ENCODE measurements around the gene MCF2L.

MCF2L gene

DNA sequence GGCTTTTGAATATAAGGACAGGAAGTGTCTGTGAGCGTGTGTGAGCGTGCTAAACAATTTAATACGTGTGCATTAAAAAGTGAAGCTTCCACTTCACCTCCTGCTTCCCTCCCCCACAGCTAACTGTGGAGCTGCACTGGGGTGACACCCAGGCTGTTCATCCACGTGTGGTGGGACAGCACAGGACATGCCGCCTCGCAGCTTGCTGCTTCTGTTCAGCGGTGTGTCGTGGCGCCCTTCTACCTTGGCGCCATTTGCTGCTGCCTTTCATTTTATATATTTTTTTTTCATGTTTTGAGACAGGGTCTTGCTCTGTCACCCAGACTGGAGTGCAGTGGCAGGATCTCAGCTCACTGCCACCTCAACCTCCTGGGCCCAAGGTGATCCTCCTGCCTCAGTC is 63.3 kb downstream of the MCF2L start:
- DNase-seq (ENCODE audit: low read depth), result no peak

DNA sequence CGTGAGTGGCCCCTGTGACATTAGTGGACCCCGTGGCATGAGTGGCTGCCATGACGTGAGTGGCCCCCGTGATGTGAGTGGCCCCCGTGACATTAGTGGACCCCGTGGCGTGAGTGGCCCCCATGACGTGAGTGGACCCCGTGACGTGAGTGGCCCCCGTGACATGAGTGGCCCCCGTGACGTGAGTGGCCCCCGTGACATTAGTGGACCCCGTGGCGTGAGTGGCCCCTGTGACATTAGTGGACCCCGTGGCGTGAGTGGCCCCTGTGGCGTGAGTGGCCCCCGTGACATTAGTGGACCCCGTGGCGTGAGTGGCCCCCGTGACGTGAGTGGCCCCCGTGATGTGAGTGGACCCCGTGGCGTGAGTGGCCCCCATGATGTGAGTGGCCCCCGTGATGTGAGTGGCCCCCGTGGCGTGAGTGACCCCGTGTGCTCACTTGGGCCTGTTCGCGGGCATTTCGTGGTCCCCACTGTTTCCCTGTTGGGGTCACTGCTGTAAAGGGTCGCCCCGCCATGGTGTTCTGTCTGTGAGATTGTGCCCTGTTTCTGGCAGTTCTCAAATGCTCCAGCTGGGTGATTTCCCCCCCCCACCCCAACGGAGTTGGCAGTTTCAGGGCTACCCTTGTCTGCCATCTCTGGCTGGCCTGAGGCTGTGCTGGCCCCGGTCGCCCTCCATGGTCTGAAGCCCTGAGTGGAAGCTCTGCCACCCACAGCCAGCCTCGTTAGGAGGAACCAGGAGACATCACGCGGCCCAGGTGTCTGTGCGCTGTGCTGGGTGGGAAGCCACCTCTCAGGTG is 64.2 kb downstream of the MCF2L start:
- no peak for DNase-seq (ENCODE audit: low read depth)

DNA sequence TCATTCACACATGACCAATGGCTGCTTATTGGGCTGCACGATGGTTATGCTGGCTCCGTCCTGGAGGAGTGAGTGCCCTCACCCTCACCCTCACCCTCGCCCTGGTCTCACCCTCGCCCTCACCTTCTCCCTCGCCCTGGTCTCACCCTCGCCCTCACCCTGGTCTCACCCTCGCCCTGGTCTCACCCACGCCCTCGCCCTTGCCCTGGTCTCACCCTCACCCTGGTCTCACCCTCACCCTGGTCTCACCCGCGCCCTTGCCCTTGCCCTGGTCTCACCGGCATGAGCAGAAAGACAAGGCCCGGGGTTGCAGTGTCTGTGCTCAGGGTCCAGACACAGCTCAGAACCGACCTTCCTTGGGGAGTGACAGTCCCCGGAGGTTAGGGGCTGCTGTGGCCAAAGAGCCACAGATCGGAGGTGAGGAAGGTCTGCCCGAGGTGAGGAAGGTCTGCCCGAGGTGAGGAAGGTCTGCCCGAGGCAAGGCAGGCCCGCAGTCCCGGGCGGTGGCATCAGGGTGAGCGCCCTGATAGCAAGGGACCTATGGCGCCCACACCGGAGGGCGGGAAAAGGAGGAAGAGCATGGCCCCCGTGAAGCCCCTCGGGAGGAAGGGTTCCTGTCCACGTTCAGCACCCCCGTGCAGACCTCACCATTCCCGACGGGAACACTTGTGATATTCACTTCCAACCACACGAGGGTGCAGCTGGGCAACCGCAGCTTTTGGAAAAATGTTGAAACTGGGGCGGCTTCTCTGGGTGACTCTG is 65.6 kb downstream of the MCF2L start:
- DNase-seq (ENCODE audit: low read depth), result no peak

DNA sequence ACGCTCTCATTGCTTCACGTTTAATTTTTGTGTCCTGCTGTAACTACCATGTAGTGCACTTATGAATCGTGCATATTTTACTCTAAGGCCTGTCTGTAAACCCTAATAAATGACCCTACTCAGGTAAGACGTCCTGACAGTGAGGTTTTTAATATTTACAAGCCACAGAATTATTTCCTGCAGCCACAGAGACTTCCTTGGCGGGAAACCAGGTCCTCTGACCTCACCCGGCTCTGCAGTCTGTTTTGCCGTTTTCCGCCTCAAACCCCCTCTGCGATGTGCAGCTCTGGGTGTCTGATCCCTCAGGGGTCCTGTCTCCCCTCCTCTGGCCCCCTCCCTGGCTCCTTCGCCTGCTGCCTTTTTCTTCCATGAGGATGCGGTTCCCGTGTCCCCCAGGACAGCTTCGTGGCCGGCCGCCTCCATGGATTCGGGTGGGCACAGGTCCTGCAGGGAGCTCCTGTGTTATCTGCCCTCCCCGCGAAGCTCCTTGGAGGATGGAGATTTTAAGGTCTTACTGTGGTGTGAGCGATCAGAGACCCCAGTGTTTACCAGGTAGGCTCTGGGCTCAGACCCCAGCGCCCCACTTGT is 66.3 kb downstream of the MCF2L start:
- DNase-seq (ENCODE audit: low read depth), result no peak

DNA sequence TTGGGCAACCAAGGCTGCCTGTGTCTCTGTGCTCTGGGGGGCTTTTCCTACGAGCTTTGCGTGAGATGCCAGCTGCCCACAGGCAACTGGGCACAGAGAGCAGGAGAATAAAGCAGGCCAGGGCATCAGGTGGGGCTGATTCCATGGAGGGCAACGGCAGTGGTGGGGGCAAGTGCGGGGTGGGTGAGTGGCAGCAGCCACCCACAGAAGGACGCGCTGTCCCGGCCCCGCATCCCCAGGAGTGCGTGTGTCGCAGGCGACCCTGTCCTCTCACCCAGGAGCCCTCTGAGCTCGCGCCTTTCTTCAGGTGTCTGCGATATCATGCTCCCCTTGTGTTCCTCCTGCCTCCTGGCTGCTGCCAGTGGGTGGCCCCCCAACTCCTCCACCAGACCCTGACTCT is 67.4 kb downstream of the MCF2L start:
- no peak for DNase-seq (ENCODE audit: low read depth)

DNA sequence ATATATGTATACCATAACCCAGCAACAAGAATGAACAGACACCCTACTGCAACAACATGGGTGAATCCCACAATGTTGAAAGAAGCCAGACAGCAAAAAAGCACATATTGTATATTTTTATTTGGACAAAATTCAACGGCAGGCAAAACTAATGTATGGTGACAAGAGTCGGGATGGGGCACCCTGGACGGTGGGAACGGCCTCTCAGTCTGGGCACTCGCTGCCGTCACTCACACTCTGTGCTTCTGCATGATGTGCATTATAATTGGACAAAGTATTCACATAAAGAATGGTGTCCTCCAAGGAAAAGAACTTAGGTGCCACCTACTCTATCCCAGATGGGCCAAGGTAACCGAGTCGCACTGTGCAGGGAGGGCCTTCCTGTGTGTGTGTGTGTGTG is 71.0 kb downstream of the MCF2L start:
- DNase-seq (ENCODE audit: low read depth), result no peak

DNA sequence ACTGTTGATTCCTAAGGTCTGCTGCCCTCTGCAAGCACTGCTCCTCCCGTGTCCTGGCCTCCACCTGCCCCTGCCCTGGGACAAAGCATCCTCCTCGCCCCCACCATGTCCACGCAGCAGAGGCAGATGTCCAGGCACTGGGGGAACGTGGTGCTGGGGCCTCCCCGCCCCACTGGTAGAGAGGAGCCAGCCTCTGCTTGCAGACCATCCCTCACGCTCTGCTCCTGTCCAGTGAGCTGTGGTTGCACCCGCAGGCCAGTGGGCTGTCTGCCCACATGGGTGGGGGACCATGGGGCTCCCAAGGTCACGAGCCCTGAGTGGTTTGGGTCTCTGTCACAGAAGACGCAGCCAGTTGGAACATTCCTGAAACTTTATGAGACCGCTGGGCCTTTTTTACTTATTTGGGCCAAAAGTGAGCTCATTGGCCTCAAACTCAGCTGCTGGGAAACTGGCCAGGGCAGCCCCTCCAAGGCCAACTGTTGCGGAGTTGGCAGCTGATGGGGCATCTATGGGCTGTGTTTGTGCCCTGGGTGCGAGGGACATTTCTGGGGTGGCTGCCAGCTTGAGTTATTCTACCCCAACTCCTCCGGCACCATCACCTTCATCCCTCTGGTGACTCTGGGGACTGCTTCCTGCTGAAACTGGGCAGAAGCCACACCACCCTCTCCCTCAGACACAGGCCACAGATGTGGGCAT is 71.7 kb downstream of the MCF2L start:
- no peak for DNase-seq (ENCODE audit: low read depth)

DNA sequence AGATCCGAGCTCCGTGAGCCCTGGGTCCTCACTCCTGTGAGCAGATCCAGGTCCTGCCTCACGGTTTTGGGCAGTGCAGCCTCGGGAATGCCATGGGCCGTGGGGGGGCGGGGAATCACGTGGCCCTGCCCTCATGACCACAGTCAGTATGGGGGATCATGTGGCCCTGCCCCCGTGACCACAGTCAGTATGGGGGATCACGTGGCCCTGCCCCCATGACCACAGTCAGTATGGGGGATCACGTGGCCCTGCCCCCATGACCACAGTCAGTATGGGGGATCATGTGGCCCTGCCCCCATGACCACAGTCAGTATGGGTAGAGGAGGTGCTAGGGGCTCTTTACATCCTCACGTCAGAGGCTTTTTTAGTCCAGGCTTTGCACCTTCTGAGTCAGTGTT is 72.3 kb downstream of the MCF2L start:
- no peak for DNase-seq (ENCODE audit: low read depth)

DNA sequence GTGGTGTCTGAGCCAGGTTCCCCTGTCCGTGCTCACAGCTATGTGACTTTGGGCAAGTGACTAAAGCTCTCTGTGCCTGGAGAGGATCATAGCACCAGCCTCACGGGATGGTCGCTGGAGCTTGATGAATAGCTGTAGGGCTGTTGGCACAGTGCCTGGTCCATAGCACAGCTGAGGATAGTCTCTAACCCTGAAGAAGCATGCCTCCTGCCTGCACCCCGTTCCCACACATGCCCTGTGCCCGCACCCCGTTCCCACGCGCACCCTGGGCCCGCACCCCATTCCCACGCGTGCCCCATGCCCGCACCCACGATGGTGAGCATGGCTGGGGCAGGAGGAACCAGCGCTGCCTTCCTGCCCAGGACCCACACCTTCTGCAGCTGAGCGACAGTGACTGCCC is 72.9 kb downstream of the MCF2L start:
- DNase-seq (ENCODE audit: low read depth), result no peak

DNA sequence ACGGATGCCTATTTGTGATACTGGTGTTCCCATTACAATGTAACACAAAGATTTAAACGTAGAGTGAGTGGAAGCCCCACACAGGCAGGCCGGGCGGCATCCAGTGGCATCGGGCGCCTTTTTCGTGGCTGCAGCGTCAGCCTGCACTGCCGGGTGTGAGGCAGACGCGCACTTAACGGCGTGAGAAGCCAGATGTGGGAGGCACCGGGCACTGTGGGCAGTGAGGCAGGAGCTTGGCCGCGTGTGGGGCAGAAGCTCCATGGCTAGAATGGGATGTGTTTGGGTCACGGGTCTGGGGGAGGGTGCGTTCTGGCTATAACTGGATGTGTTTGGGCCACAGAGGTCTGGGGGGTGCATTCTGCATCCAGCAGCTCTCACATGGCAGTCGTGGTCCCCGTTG is 73.4 kb downstream of the MCF2L start:
- DNase-seq (ENCODE audit: low read depth), result no peak

DNA sequence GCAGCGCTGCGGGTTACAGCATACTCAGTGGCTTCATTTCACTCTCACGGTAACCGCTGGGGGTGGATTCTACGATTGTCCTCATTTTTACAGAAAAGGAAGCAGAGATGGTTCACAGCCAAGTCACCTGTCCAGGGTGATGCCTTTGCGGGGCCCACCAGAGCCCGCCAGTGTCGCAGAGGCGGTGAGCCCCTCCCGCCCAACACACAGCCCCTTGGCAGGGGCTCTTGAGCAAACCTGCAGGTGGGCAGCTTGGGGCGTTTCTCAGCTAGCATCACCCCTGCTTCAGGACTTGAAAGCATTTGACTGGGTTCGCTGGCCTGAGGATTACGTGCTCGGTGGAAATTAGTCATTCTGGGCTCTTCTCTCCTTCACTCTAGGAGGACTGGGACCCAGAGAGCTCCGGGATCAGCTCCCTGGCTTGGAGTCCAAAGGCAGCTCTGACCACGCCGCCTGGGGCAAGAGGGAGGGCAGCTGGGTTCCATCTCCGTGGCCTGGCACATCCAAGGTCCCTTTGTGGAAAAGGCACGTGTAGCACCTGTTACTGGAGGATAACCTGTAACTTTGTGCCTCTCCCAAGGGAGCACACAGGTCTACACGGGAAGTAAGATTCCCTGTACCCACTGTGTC is 74.1 kb downstream of the MCF2L start:
- no peak for DNase-seq (ENCODE audit: low read depth)

DNA sequence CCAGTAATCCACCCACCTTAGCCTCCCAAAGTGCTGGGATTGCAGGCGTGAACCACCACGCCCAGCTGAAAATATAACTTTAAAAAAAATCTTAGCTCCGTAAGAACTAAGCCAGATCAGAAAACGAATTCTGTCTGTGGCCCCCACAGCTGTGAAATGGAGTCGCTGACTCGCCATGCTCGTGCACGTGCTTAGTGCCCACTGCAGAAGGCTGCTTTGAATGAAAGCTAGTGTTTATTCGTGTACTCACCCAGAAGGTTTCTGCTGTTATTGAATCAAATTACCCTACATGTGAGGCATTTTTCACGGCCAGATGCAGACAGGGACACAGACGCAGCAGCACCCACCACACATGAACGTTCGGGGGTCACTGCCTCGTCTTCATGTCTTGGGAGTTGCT is 74.9 kb downstream of the MCF2L start:
- no peak for DNase-seq (ENCODE audit: low read depth)

DNA sequence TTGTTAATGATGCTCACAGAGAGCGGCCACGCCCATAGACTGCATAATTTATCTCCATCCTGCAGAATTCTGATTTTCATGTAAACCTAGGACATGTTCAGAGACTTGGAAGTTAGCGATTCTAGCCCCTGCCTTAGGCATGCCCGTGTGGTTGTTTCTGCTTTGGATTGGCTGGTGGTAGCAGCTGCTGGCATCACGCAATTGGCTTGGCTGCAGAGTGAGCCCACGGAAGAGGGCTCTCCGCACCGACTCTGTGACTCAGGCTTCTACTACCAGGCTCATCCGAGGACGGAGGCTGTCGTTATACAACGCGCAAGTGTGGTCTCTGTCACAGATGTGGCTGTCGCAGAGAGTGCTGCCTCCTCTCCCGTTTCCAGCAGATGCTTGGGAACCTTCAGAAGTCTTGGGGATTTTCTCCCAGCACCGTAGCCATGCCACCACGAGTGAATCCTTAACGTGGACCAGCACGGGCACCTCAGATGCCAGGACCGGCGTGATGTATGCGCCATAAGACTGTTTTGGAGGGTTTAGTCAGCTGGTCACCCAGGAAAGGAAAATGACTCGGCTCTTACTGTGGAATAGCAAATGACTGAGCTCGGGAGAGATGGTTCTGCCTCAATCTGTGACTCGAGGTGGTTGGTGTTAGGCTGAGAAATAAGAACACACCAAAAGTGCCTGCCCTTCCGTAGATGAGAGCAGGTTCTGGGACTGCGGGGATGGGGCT is 75.5 kb downstream of the MCF2L start:
- DNase-seq (ENCODE audit: low read depth), result no peak

DNA sequence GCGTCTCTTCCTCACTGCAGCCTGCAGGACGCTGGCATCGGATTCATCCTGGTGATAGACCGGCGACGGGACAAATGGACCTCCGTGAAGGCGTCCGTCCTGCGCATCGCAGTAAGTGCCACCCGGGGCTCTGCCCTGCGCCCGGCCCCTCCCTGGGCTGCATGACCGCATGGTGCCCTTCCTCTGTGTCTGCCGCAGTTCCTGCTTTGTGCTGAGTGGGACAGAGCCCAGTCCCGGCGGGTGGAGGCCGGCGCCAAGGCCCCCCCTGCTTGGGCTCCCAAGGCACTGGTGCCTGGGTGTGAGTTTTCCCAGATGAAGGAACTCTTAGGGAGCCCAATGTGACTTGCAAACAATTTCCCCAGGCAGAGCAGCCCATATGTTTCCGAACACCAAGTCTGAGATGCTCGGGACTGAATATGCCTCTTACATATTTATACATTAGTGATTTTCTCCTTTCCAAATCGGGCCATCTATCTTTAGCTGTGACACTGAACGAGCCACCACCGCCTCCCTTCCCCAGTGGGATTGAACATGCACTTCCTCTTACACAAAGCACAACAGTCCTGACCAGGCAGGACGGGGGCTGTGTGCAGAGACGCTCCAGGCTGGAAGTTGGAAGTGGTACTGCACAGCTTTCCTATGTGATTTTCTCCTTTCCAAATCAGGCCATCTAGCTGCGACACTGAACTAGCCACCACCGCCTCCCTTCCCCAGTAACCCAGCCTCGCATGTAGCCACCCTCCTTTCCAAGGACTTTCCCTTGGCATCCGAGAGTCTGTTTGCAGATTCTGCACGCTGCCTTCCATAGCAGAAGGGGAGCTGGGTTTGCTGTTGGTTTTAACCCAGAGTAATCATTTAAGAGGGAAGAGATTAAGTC is 76.5 kb downstream of the MCF2L start:
- no peak for DNase-seq (ENCODE audit: low read depth)

DNA sequence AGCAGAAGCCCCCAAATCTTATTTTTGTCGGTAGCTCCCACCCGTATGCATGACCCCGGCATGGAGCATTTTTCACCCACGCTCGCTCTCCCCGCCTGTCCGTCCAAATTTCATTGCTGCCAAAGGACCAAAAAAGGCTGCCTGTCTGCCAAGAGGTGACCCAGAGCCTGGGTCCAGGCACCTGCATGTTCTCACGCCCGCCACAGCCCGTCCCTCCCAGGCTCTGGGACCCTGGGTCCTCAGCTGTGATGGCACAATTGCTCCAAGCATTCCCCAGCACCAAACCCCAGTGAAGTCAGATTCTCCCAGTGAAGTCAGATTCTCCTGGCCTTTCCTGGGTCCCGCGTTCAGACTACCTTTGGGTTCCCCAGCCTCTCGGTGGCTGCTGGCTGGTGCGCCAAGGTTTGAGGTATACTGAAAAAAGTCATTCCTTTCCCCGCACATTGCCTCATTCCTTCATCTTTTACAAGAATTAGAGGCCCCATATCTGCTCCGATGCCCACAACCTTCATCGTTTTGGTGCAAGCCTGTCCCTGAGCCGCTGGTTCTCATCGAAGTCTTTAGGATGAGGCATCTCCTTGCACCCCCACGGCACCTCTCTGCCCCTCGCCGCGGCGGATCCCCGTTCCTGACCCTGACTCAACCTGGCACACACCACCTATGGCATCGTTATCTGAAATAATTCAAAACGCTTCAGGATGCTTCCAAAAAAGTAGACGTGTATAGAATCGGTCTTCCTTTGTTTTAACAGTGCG is 77.3 kb downstream of the MCF2L start:
- DNase-seq (ENCODE audit: low read depth), result no peak

DNA sequence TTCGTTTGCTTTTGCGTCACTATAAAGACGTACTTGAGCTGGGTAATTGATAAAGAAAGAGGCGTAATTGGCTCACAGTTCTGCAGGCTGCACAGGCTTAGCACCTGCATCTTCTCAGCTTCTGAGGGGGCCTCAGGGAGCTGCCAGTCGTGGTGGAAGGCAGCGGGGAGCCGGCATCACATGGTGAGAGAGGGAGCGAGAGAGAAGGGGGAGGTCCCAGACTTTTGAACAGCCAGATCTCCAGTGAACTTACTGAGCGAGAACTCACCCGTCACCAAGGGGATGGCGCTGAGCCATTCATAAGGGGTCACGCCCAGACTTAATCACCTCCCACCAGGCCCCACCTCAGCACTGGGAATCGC is 77.8 kb downstream of the MCF2L start:
- no peak for DNase-seq (ENCODE audit: low read depth)

DNA sequence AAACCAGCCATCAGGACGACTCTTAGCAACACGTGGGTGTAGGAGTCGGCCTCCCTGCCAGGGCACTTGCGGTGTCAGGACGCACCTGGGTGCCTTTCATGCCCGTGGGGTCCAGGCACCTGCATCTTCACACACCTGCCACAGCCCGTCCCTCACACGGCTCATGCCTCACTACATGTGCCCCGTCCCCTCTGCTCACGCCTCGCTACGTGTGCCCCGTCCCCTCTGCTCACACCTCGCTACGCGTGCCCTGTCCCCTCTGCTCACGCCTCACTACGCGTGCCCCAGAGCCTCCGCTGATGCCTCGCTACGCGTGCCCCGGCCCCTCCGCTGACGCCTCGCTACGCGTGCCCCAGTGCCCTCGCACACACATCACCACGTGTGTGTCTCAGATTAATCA is 78.6 kb downstream of the MCF2L start:
- no peak for DNase-seq (ENCODE audit: low read depth)

DNA sequence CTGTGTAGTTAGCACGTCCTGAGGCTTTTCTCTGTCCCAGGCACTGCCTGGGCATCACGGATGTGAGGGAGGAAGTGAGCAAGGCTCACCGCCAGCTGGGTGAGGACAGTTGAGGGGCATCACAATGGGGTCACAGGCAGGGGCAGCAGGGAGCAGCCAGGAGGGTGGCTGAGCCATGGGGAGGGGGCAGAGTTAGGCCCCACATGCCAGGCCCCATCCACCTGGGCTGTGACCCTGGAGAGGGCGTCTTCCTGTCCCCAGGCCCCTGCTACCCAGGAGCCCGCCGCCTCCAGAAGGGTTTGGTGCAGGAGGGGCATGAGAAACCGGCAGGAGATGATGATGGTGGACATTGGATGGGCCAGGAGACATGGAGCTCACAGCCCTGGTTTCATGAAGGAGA is 79.8 kb downstream of the MCF2L start:
- DNase-seq (ENCODE audit: low read depth), result no peak

DNA sequence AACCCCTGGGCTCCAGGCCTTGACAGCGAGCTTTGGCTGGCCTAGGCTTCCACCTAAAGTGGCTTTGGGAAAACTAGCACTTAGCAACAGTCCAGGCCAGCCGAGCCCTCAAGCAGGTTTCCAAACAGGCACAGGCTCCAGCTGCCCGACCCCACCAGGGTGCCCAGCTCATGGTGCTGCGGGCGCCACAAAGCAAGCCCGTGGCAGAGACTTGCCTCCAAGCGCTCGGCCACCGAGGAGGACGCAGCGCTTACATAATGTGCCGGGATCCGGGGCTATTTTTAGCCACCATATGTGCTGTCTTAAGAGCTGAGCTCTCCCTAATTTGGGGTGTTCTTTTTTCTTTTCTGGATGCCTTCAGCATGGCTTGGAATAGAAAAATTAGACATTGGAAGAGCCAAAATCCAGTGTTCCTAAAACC is 80.5 kb downstream of the MCF2L start:
- DNase-seq (ENCODE audit: low read depth), result no peak

DNA sequence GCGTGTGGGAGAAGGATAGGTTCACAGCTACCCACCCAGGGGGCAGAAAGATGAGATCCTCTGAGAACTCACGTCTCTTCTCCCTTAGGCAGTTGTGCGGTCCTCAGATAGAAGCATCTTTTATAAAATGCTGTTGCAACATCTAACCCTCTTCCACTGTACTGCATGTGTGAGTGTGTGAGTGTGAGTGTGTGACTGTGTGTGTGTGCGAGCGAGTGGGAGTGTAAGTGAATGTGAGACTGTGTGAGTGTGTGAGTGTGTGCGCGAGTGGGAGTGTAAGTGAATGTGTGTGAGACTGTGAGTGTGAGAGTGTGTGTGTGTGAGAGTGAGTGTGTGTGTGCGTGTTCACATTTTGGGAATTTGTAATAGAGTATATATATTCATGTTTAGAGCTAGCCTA is 81.0 kb downstream of the MCF2L start:
- DNase-seq (ENCODE audit: low read depth), result no peak

All from non-pigmented ciliary epithelial cell (primary cell).